Peyer's patch (tissue), 4 donors: Measurements from ENCODE around the gene UTS2B.

Source experiments
- CTCF ChIP-seq, 6 experiments: fragments of 450-650 bp in 4 of 6; fragments of 200-600 bp in 2 of 6; sonication (generic) in 1 of 6; IDR thresholded peaks; one replicate each; pipeline ENCODE4 v1.5.1; 2017 to 2019; ENCODE audit warnings: antibody characterized with exemption in 6 of 6, mild to moderate bottlenecking in 3 of 6, moderate library complexity in 1 of 6
- POLR2A ChIP-seq, 2 donors: fragments of 450-650 bp; IDR thresholded peaks; one replicate each; pipeline ENCODE4 v1.5.1; 2017; ENCODE audit warnings: antibody characterized with exemption in 2 of 2, mild to moderate bottlenecking in 2 of 2, moderate library complexity in 2 of 2

GRCh38 chr3:191261304-191261638 lies 69.1 kb downstream of the UTS2B start:
- no peak for TF ChIP-seq CTCF (IDR thresholded peaks at IDR 0.05)
- TF ChIP-seq POLR2A (IDR thresholded peaks at IDR 0.05) = no peak
